ENCODE measurements around the gene EQTN. TPM values are rescaled to one million over a fixed set of nuclear protein-coding genes. Genes with fewer than 3 reads are reported as not detected.

The EQTN gene
- total RNA-seq, 2 experiments from 2014 or later, result not detected

- ATAC-seq, result peak; percentile 64
- no peak overlapping the region for H3K27ac Mint-ChIP-seq
Observed at GRCh38 chr9:27333241-27334052, 36.5 kb upstream of the EQTN start.

GRCh38 chr9:27331393-27331792 lies 34.4 kb upstream of the EQTN start:
- Mint-ChIP-seq H3K4me1 (no peaks in the 10 kb centered on the region), H3K27ac (no peak overlapping the region), H3K4me3 (no peak overlapping the region), H3K27me3 (peaks cover 21% of the 10 kb centered on the region), H3K9me3 (ENCODE audit: low read depth) (no peaks in the 10 kb centered on the region), H3K36me3 (no peaks in the 10 kb centered on the region)
- ATAC-seq (no peak), DNase-seq (no peak)
- CTCF ChIA-PET, result interaction anchor here (2.3 to 6.4 kb wide), 2 partner anchors 201 to 218 kb away, joined by 14 to 92 read pairs; partner anchors contain the start of gene MOB3B

More at GRCh38 chr9:27333241-27334052, 36.5 kb upstream of the EQTN start:
- CTCF ChIA-PET, result interaction anchor here (0.6 to 6.4 kb wide), 15 partner anchors 9 to 270 kb away, joined by 3 to 92 read pairs (median 4); partner anchors contain the start of genes IFNK and MOB3B
- Mint-ChIP-seq H3K9me3 (ENCODE audit: low read depth) (no peaks in the 10 kb centered on the region), H3K27me3 (peaks cover 17% of the 10 kb centered on the region), H3K4me3 (no peak overlapping the region), H3K4me1 (no peaks in the 10 kb centered on the region), H3K36me3 (no peaks in the 10 kb centered on the region)
- DNase-seq, result peak; percentile 49

GRCh38 chr9:27329291-27329690 lies 32.3 kb upstream of the EQTN start:
- no peak overlapping the region for H3K4me3 Mint-ChIP-seq
- peaks cover 27% of the 10 kb centered on the region for H3K27me3 Mint-ChIP-seq
- CTCF ChIA-PET, result interaction anchor here (1.1 to 1.5 kb wide), 2 partner anchors 200 to 219 kb away, joined by 3 read pairs; partner anchors contain the start of gene MOB3B
- no peaks in the 10 kb centered on the region for H3K9me3 Mint-ChIP-seq (ENCODE audit: low read depth)
- H3K4me1 Mint-ChIP-seq, result no peaks in the 10 kb centered on the region
- ATAC-seq (no peak), DNase-seq (no peak)
- no peak overlapping the region for H3K27ac Mint-ChIP-seq
- no peaks in the 10 kb centered on the region for H3K36me3 Mint-ChIP-seq

GRCh38 chr9:27328483-27328882 lies 31.5 kb upstream of the EQTN start:
- Mint-ChIP-seq H3K4me3 (no peak overlapping the region), H3K36me3 (no peaks in the 10 kb centered on the region), H3K4me1 (no peaks in the 10 kb centered on the region), H3K27ac (no peak overlapping the region), H3K9me3 (ENCODE audit: low read depth) (no peaks in the 10 kb centered on the region), H3K27me3 (peaks cover 27% of the 10 kb centered on the region)
- DNase-seq, result no peak
- no peak for ATAC-seq
- CTCF ChIA-PET, result interaction anchor here (1.5 kb wide), 1 partner anchor 201 kb away, joined by 3 read pairs; the partner anchor contains the start of gene MOB3B

- ATAC-seq (no peak), DNase-seq (no peak)
- H3K9me3 Mint-ChIP-seq (ENCODE audit: low read depth), result no peaks in the 10 kb centered on the region
- peaks cover 8% of the 10 kb centered on the region for H3K27me3 Mint-ChIP-seq
- no peak overlapping the region for H3K4me3 Mint-ChIP-seq
- H3K27ac Mint-ChIP-seq, result no peak overlapping the region
- H3K4me1 Mint-ChIP-seq, result no peaks in the 10 kb centered on the region
- CTCF ChIA-PET, result no interaction called here
- no peaks in the 10 kb centered on the region for H3K36me3 Mint-ChIP-seq
Observed at GRCh38 chr9:27311184-27311583, 14.2 kb upstream of the EQTN start.

- Mint-ChIP-seq H3K4me3 (no peak overlapping the region), H3K9me3 (ENCODE audit: low read depth) (no peaks in the 10 kb centered on the region), H3K4me1 (no peaks in the 10 kb centered on the region), H3K36me3 (no peaks in the 10 kb centered on the region), H3K27me3 (peaks cover 8% of the 10 kb centered on the region), H3K27ac (no peak overlapping the region)
- CTCF ChIA-PET, result no interaction called here
- ATAC-seq, result no peak
- DNase-seq, result no peak
Observed at GRCh38 chr9:27310582-27310981, 13.6 kb upstream of the EQTN start.

- no peaks in the 10 kb centered on the region for H3K4me1 Mint-ChIP-seq
- no peak overlapping the region for H3K27ac Mint-ChIP-seq
- no peak overlapping the region for H3K4me3 Mint-ChIP-seq
- H3K27me3 Mint-ChIP-seq, result peaks cover 9% of the 10 kb centered on the region
- no peak for DNase-seq
- H3K9me3 Mint-ChIP-seq (ENCODE audit: low read depth), result no peaks in the 10 kb centered on the region
- ATAC-seq, result no peak
- H3K36me3 Mint-ChIP-seq, result no peaks in the 10 kb centered on the region
- CTCF ChIA-PET, result no interaction called here
Observed at GRCh38 chr9:27308691-27309390, 11.9 kb upstream of the EQTN start.

- DNase-seq (no peak), ATAC-seq (no peak)
- CTCF ChIA-PET, result no interaction called here
- Mint-ChIP-seq H3K9me3 (ENCODE audit: low read depth) (no peaks in the 10 kb centered on the region), H3K36me3 (no peaks in the 10 kb centered on the region), H3K27ac (no peak overlapping the region), H3K4me3 (no peak overlapping the region), H3K27me3 (peaks cover 8% of the 10 kb centered on the region), H3K4me1 (no peaks in the 10 kb centered on the region)
Observed at GRCh38 chr9:27304521-27304920, 7.6 kb upstream of the EQTN start.

GRCh38 chr9:27303219-27303618 lies 6.3 kb upstream of the EQTN start:
- no peak overlapping the region for H3K27ac Mint-ChIP-seq
- no peaks in the 10 kb centered on the region for H3K36me3 Mint-ChIP-seq
- CTCF ChIA-PET, result no interaction called here
- DNase-seq (no peak), ATAC-seq (no peak)
- H3K4me3 Mint-ChIP-seq, result no peak overlapping the region
- no peaks in the 10 kb centered on the region for H3K4me1 Mint-ChIP-seq
- H3K27me3 Mint-ChIP-seq, result peaks cover 13% of the 10 kb centered on the region
- H3K9me3 Mint-ChIP-seq (ENCODE audit: low read depth), result no peaks in the 10 kb centered on the region

GRCh38 chr9:27293996-27294395 lies 3.0 kb downstream of the EQTN start:
- Mint-ChIP-seq H3K4me1 (no peaks in the 10 kb centered on the region), H3K9me3 (ENCODE audit: low read depth) (no peaks in the 10 kb centered on the region), H3K27ac (no peak overlapping the region), H3K36me3 (no peaks in the 10 kb centered on the region), H3K27me3 (peaks cover 26% of the 10 kb centered on the region), H3K4me3 (no peak overlapping the region)
- ATAC-seq, result no peak
- CTCF ChIA-PET, result no interaction called here
- DNase-seq, result no peak

GRCh38 chr9:27292659-27293405 lies 4.1 kb downstream of the EQTN start:
- ATAC-seq, result no peak
- peaks cover 28% of the 10 kb centered on the region for H3K27me3 Mint-ChIP-seq
- H3K9me3 Mint-ChIP-seq (ENCODE audit: low read depth), result no peaks in the 10 kb centered on the region
- H3K27ac Mint-ChIP-seq, result no peak overlapping the region
- CTCF ChIA-PET, result no interaction called here
- DNase-seq, result no peak
- no peak overlapping the region for H3K4me3 Mint-ChIP-seq
- no peaks in the 10 kb centered on the region for H3K36me3 Mint-ChIP-seq
- H3K4me1 Mint-ChIP-seq, result no peaks in the 10 kb centered on the region

- no peak for DNase-seq
- CTCF ChIA-PET, result no interaction called here
- no peak for ATAC-seq
- H3K36me3 Mint-ChIP-seq, result no peaks in the 10 kb centered on the region
- no peak overlapping the region for H3K4me3 Mint-ChIP-seq
- H3K27me3 Mint-ChIP-seq, result peaks cover 29% of the 10 kb centered on the region
- H3K27ac Mint-ChIP-seq, result no peak overlapping the region
- no peaks in the 10 kb centered on the region for H3K4me1 Mint-ChIP-seq
- no peaks in the 10 kb centered on the region for H3K9me3 Mint-ChIP-seq (ENCODE audit: low read depth)
Observed at GRCh38 chr9:27291292-27291691, 5.7 kb downstream of the EQTN start.

GRCh38 chr9:27282269-27282668 lies 14.7 kb downstream of the EQTN start:
- CTCF ChIA-PET, result no interaction called here
- H3K4me3 Mint-ChIP-seq, result no peak overlapping the region
- H3K36me3 Mint-ChIP-seq, result no peaks in the 10 kb centered on the region
- DNase-seq (no peak), ATAC-seq (no peak)
- H3K4me1 Mint-ChIP-seq, result no peaks in the 10 kb centered on the region
- H3K27me3 Mint-ChIP-seq, result peaks cover 18% of the 10 kb centered on the region
- H3K27ac Mint-ChIP-seq, result no peak overlapping the region
- no peaks in the 10 kb centered on the region for H3K9me3 Mint-ChIP-seq (ENCODE audit: low read depth)

Data from activated CD8-positive, alpha-beta memory T cell treated with anti-CD3 and anti-CD28 coated beads, Interleukin-2, amount 10 ng/mL, durations not matched to agents 7 days and 5 days (primary cell).